Skeletal muscle satellite cell (primary cell): ENCODE results near the gene PLK2.

Source experiments
- H3K27me3 ChIP-seq: 2 replicates; pipeline ENCODE4 v1.7.0; 2013; ENCODE audit warnings: low read length; ENCODE audit not compliant: control insufficient read depth, insufficient read depth
- H3K36me3 ChIP-seq: 2 replicates; pipeline ENCODE4 v1.7.0; 2013; ENCODE audit warnings: mild to moderate bottlenecking, control low read depth, low read length; ENCODE audit not compliant: insufficient read depth
- H3K4me1 ChIP-seq: 2 replicates; pipeline ENCODE4 v1.7.0; 2013; ENCODE audit warnings: low read length; ENCODE audit not compliant: control insufficient read depth, insufficient read depth
- H3K4me2 ChIP-seq: 2 replicates; pipeline ENCODE4 v1.7.0; 2013; ENCODE audit warnings: mild to moderate bottlenecking, low read length
- H3K4me3 ChIP-seq: 2 replicates; pipeline ENCODE4 v1.7.0; 2013; ENCODE audit warnings: low read length
- H3K9ac ChIP-seq: 2 replicates; pipeline ENCODE4 v1.7.0; 2013; ENCODE audit warnings: mild to moderate bottlenecking, low read depth, low read length, moderate library complexity
- H3K9me3 ChIP-seq: replicated peaks from 2 replicates; pipeline ENCODE4 v1.7.0; 2013; ENCODE audit warnings: mild to moderate bottlenecking, control low read depth, low read length

The PLK2 gene

DNA sequence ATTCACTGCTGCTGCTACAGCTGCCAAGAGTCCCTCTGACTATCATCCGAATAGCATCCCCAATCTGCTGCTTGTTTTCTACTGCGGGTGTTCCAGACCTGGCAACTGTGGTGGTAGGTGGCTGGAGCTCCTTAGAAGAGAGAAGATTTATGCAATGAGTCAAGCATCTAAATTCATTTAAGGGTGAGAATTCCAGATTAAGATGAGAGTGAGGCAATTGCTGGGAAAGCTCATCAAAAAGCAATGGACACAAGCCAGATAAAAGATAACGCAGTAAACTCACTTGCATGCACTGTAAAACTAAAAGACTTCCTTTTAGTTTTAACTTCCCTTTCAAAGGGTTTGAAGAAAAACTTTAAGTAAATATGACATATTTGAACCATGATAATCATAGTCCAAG, 3.9 kb downstream of the PLK2 start:
- Histone ChIP-seq H3K36me3 (peaks cover 64% of the 10 kb centered on the region), H3K4me2 (peak overlapping the region; percentile 98), H3K4me1 (peaks cover 33% of the 10 kb centered on the region), H3K9ac (peak overlapping the region; percentile 97), H3K9me3 (no peaks in the 10 kb centered on the region), H3K4me3 (peak overlapping the region; percentile 75), H3K27me3 (no peaks in the 10 kb centered on the region)

DNA sequence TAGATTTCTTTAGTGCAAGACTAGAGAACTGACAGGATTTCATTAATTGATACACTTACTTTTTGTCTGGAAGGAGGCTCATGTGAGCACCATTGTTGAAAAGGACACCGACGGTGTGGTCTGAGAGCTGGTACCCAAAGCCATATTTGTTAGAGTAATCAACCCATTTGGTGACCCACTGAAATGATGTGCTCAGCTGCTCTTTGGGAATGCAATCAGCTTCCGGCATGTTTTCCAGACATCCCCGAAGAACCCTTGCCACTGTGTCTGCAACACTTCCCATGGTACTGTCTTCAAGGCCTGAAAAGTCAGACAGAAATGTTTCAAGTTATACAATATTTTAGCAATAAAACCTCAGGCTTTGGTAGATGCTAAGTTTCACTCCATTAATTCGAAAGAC, 4.4 kb downstream of the PLK2 start:
- peak overlapping the region; percentile 75 for H3K4me3 ChIP-seq

DNA sequence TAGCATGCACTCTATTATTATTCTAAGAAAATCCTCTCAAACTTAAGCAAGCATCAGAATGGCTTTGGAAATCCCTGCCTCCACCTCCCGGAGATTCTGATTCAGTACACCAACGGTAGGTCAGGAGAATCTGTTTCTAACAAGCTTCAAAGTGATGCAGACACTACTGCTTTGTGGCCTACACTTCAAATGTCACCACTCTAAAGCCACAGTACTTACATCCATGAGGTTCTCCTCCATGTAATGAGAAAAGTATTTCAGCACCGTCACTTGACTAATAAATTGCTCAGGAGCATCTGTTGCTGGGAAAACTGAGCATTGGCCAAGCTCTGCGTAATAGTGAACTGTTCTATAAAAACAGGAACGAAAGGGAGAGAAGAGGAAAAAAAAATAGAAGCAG, 4.8 kb downstream of the PLK2 start:
- Histone ChIP-seq H3K9me3 (no peaks in the 10 kb centered on the region), H3K27me3 (no peaks in the 10 kb centered on the region), H3K4me2 (peak overlapping the region; percentile 98), H3K4me1 (peaks cover 33% of the 10 kb centered on the region), H3K9ac (peak overlapping the region; percentile 97), H3K4me3 (peak overlapping the region; percentile 75), H3K36me3 (peaks cover 64% of the 10 kb centered on the region)

More for the DNA sequence above, 4.4 kb downstream of the PLK2 start:
- peaks cover 33% of the 10 kb centered on the region for H3K4me1 ChIP-seq
- peak overlapping the region; percentile 97 for H3K9ac ChIP-seq
- H3K9me3 ChIP-seq, result no peaks in the 10 kb centered on the region
- peaks cover 64% of the 10 kb centered on the region for H3K36me3 ChIP-seq
- no peaks in the 10 kb centered on the region for H3K27me3 ChIP-seq
- peak overlapping the region; percentile 98 for H3K4me2 ChIP-seq

DNA sequence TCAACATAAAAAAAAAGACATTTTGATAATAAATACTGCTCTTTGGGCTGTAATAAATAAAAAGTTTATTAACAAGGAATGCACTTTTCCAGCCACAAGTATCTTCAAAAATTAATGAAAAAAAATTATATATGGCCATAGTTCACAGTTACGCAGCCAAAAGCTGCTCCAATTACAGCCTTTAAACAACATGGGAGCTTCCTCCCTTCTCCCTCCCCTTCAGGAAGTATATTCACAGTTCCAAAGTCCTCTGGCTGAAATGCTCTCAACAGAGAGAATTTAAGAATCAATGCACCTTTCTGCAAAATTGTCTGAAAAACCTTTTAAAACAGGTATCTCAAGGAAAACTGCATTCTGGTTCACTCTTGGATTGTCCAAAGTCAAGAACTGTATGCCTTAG, 5.9 kb downstream of the PLK2 start:
- Histone ChIP-seq H3K36me3 (peaks cover 64% of the 10 kb centered on the region), H3K4me3 (no peak overlapping the region)

GRCh38 chr5:58453306-58453705, 6.6 kb downstream of the PLK2 start:
- Histone ChIP-seq H3K27me3 (no peaks in the 10 kb centered on the region), H3K4me3 (no peak overlapping the region)

More for the DNA sequence above, 5.9 kb downstream of the PLK2 start:
- peak overlapping the region; percentile 98 for H3K4me2 ChIP-seq
- H3K27me3 ChIP-seq, result no peaks in the 10 kb centered on the region
- no peaks in the 10 kb centered on the region for H3K9me3 ChIP-seq
- peaks cover 33% of the 10 kb centered on the region for H3K4me1 ChIP-seq
- H3K9ac ChIP-seq, result no peak overlapping the region

DNA sequence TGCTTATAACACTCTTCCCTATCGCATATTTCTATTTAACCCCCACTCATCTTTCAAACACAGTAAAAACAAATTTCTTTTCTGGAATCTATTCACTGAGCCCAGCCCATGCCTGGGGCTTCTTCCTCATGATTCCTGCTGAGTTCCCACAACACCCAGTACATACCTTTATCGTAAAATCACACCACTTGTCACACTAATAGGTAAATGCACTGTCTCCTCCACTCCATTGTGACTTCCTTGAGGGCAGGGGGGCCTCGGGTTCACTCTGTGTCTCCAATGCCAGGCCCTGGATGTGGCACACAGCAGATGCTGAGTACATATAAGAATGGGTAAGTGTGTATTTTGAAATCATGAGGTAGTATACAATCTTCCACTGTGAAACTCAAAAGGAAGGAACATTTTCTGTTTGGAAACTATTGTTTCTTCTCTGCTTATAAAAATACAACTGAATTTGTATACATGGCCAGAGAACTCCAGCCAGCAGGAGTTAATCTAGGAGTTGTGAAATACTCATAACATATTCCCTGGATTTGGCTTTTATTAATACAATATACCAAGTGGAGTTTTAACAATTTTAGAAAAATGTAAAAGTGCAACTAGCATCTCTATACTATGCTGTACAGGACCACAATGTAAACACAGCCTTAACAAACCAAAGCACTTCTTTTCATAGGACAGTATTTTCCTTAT, 7.2 kb downstream of the PLK2 start:
- Histone ChIP-seq H3K4me1 (peaks cover 33% of the 10 kb centered on the region), H3K9me3 (no peaks in the 10 kb centered on the region), H3K36me3 (peaks cover 53% of the 10 kb centered on the region), H3K4me3 (no peak overlapping the region), H3K9ac (no peak overlapping the region), H3K27me3 (no peaks in the 10 kb centered on the region), H3K4me2 (no peak overlapping the region)

More at GRCh38 chr5:58453306-58453705, 6.6 kb downstream of the PLK2 start:
- Histone ChIP-seq H3K36me3 (peaks cover 59% of the 10 kb centered on the region), H3K4me1 (peaks cover 33% of the 10 kb centered on the region), H3K9me3 (no peaks in the 10 kb centered on the region), H3K9ac (no peak overlapping the region), H3K4me2 (no peak overlapping the region)

GRCh38 chr5:58451732-58452565, 7.9 kb downstream of the PLK2 start:
- Histone ChIP-seq H3K4me1 (peaks cover 33% of the 10 kb centered on the region), H3K4me3 (no peak overlapping the region), H3K9ac (no peak overlapping the region), H3K36me3 (peaks cover 45% of the 10 kb centered on the region), H3K27me3 (no peaks in the 10 kb centered on the region), H3K4me2 (no peak overlapping the region), H3K9me3 (no peaks in the 10 kb centered on the region)

GRCh38 chr5:58450811-58451629, 8.9 kb downstream of the PLK2 start:
- Histone ChIP-seq H3K9me3 (no peaks in the 10 kb centered on the region), H3K9ac (no peak overlapping the region), H3K36me3 (peaks cover 36% of the 10 kb centered on the region), H3K4me1 (peaks cover 25% of the 10 kb centered on the region), H3K4me2 (no peak overlapping the region), H3K27me3 (no peaks in the 10 kb centered on the region), H3K4me3 (no peak overlapping the region)

- Histone ChIP-seq H3K9me3 (no peaks in the 10 kb centered on the region), H3K4me3 (no peak overlapping the region), H3K4me2 (no peak overlapping the region), H3K36me3 (peaks cover 26% of the 10 kb centered on the region), H3K4me1 (peaks cover 15% of the 10 kb centered on the region), H3K9ac (no peak overlapping the region), H3K27me3 (no peaks in the 10 kb centered on the region)
These were observed 9.9 kb downstream of the PLK2 start for GRCh38 chr5:58450018-58450417.

GRCh38 chr5:58447226-58447625, 12.7 kb downstream of the PLK2 start:
- Histone ChIP-seq H3K9ac (no peak overlapping the region), H3K27me3 (no peaks in the 10 kb centered on the region), H3K4me1 (peaks cover 7% of the 10 kb centered on the region), H3K9me3 (no peaks in the 10 kb centered on the region), H3K4me2 (no peak overlapping the region), H3K4me3 (no peak overlapping the region), H3K36me3 (no peaks in the 10 kb centered on the region)

DNA sequence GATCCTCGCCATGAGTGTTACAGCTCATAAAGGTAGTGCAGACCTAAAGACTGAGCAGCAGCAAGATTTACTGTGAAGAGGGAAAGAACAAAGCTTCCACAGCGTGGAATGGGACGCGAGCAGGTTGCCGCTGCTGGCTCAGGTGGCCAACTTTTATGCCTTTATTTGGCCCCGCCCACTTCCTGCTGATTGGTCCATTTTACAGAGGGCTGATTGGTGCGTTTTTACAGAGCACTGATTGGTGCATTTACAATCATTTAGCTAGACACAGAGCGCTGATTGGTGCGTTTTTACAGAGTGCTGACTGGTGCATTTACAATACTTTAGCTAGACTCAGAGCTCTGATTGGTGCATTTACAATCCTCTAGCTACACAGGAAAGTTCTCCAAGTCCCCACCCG, 13.9 kb downstream of the PLK2 start:
- H3K4me2 ChIP-seq, result no peak overlapping the region
- no peak overlapping the region for H3K4me3 ChIP-seq
- no peak overlapping the region for H3K9ac ChIP-seq
- peaks cover 7% of the 10 kb centered on the region for H3K4me1 ChIP-seq
- H3K27me3 ChIP-seq, result no peaks in the 10 kb centered on the region
- no peaks in the 10 kb centered on the region for H3K9me3 ChIP-seq
- H3K36me3 ChIP-seq, result no peaks in the 10 kb centered on the region
